CD14-positive monocyte (primary cell): ENCODE data around the gene TMEM52B. TPM values are rescaled to one million over a fixed set of nuclear protein-coding genes. Genes with fewer than 3 reads are reported as not detected.

ENCODE experiments used
- DNase-seq, 3 donors: peaks; one replicate each; pipeline ENCODE4 v3.0.0-alpha.2; 2011 to 2022
- H2AFZ ChIP-seq: 2 replicates; pipeline ENCODE4 v1.6.0; 2012; ENCODE audit warnings: mild to moderate bottlenecking, low read depth, low read length, inconsistent platforms; ENCODE audit not compliant: insufficient read depth, poor library complexity, severe bottlenecking
- H3K27ac ChIP-seq, 2 donors: 1 replicate in 1 of 2; 2 replicates in 1 of 2; pipeline ENCODE4 v1.5.1; 2012 to 2013; ENCODE audit warnings: low read length in 2 of 2, control low read depth in 1 of 2, inconsistent platforms in 1 of 2, low read depth in 1 of 2, mild to moderate bottlenecking in 1 of 2
- H3K27me3 ChIP-seq, 2 donors: one replicate each; pipeline versions ENCODE4 v1.6.0 to v1.6.1; 2011 to 2013; ENCODE audit warnings: low read length in 2 of 2; ENCODE audit not compliant: control insufficient read depth in 2 of 2, insufficient read depth in 2 of 2
- H3K36me3 ChIP-seq, 2 donors: replicated peaks in 1 of 2; 1 replicate in 1 of 2; 2 replicates in 1 of 2; pipeline versions ENCODE4 v1.5.1 to v1.6.1; 2012 to 2013; ENCODE audit warnings: low read length in 2 of 2, control low read depth in 1 of 2, inconsistent platforms in 1 of 2, mild to moderate bottlenecking in 1 of 2; ENCODE audit not compliant: insufficient read depth in 2 of 2, control insufficient read depth in 1 of 2
- H3K4me1 ChIP-seq, 2 donors: 1 replicate in 1 of 2; 2 replicates in 1 of 2; pipeline versions ENCODE4 v1.5.1 to v1.6.1; 2012 to 2013; ENCODE audit warnings: low read length in 2 of 2, control low read depth in 1 of 2, inconsistent platforms in 1 of 2, mild to moderate bottlenecking in 1 of 2, moderate library complexity in 1 of 2; ENCODE audit not compliant: insufficient read depth in 2 of 2, control insufficient read depth in 1 of 2
- H3K4me2 ChIP-seq: replicated peaks from 2 replicates; pipeline ENCODE3; 2012; ENCODE audit warnings: low read length, moderate library complexity, mild to moderate bottlenecking; ENCODE audit not compliant: poor library complexity, severe bottlenecking; ENCODE audit errors: extremely low read depth
- H3K4me3 ChIP-seq, 3 experiments: fragments of 200-600 bp in 1 of 3; sonication (generic) in 1 of 3; replicated peaks in 1 of 3; 1 replicate in 2 of 3; 2 replicates in 1 of 3; pipeline ENCODE4 v1.5.1; 2011 to 2013; ENCODE audit warnings: low read length in 3 of 3, mild to moderate bottlenecking in 3 of 3, control low read depth in 2 of 3, low read depth in 2 of 3, inconsistent platforms in 1 of 3, moderate library complexity in 1 of 3
- H3K79me2 ChIP-seq: 2 replicates; pipeline ENCODE4 v1.6.0; 2012; ENCODE audit warnings: mild to moderate bottlenecking, control low read depth, inconsistent platforms, low read length, moderate library complexity; ENCODE audit not compliant: insufficient read depth
- H3K9ac ChIP-seq: 2 replicates; pipeline ENCODE4 v1.6.0; 2017; ENCODE audit warnings: low read length, mild to moderate bottlenecking; ENCODE audit not compliant: insufficient read depth, poor library complexity, severe bottlenecking
- H3K9me3 ChIP-seq, 2 donors: replicated peaks in 1 of 2; 1 replicate in 1 of 2; 2 replicates in 1 of 2; pipeline versions ENCODE4 v1.5.1 to v1.6.1; 2012 to 2013; ENCODE audit warnings: low read length in 2 of 2, control low read depth in 1 of 2; ENCODE audit not compliant: control insufficient read depth in 1 of 2, insufficient read depth in 1 of 2
- H4K20me1 ChIP-seq: 2 replicates; pipeline ENCODE4 v1.6.0; 2012; ENCODE audit warnings: mild to moderate bottlenecking, low read length, control low read depth, moderate library complexity; ENCODE audit not compliant: insufficient read depth
- H3K27ac Mint-ChIP-seq, 7 donors: one replicate each; pipeline ENCODE4 v1.8.0; 2020; ENCODE audit warnings: mild to moderate bottlenecking in 7 of 7, mixed read lengths in 7 of 7, moderate library complexity in 6 of 7, inconsistent platforms in 2 of 7
- H3K27me3 Mint-ChIP-seq, 3 donors: one replicate each; pipeline ENCODE4 v1.8.0; 2021 to 2022; ENCODE audit warnings: low read depth in 3 of 3, mild to moderate bottlenecking in 3 of 3, mixed read lengths in 3 of 3, moderate library complexity in 3 of 3, inconsistent platforms in 1 of 3
- H3K36me3 Mint-ChIP-seq, 2 donors: one replicate each; pipeline ENCODE4 v1.8.0; 2020; ENCODE audit warnings: mixed read lengths in 2 of 2, inconsistent platforms in 1 of 2, mild to moderate bottlenecking in 1 of 2
- H3K4me1 Mint-ChIP-seq: one replicate; pipeline ENCODE4 v1.8.0; 2020; ENCODE audit warnings: mild to moderate bottlenecking, mixed read lengths
- H3K4me3 Mint-ChIP-seq, 2 donors: one replicate each; pipeline ENCODE4 v1.8.0; 2020; ENCODE audit warnings: mild to moderate bottlenecking in 2 of 2, mixed read lengths in 2 of 2, moderate library complexity in 1 of 2
- H3K9me3 Mint-ChIP-seq, 7 donors: one replicate each; pipeline ENCODE4 v1.8.0; 2020 to 2022; ENCODE audit warnings: mixed read lengths in 7 of 7, mild to moderate bottlenecking in 6 of 7, moderate library complexity in 6 of 7, inconsistent platforms in 2 of 7
- WGBS: methylation state at CpG from one replicate; pipeline ENCODE4 v1.1.5; 2013; ENCODE audit warnings: missing lambda C conversion rate; ENCODE audit not compliant: insufficient coverage; 5-methylcytosine and 5-hydroxymethylcytosine counted together
- intact Hi-C, 2 donors: fragments of 100-400 bp; cut with micrococcal nuclease; formaldehyde crosslinking; loops; one replicate each; pipeline versions ENCODE4 v1.15.0 to v1.15.1; 2023
- polyA plus RNA-seq, 3 donors: library from polyadenylated mRNA; depleted of rRNA in 1 of 3; unstranded in 2 of 3; stranded (reverse) in 1 of 3; fragments of 300-500 nt in 2 of 3; fragments of >200 nt in 1 of 3; fragmentation: Illumina TruSeq in 2 of 3; gene quantifications; 1 replicate in 2 of 3; 2 replicates in 1 of 3; pipeline ENCODE4 v1.2.3, GENCODE V29; 2012 to 2021
- TF ChIP-seq, protein P1 (sequence below): fragments of 200-600 bp; IDR thresholded peaks from one replicate; pipeline ENCODE4 v1.8.0; 2022; ENCODE audit warnings: antibody characterized with exemption, mild to moderate bottlenecking

The TMEM52B gene
- polyA plus RNA-seq, 3 donors, result 0.54 to 2.4 (median 0.58) TPM

DNA sequence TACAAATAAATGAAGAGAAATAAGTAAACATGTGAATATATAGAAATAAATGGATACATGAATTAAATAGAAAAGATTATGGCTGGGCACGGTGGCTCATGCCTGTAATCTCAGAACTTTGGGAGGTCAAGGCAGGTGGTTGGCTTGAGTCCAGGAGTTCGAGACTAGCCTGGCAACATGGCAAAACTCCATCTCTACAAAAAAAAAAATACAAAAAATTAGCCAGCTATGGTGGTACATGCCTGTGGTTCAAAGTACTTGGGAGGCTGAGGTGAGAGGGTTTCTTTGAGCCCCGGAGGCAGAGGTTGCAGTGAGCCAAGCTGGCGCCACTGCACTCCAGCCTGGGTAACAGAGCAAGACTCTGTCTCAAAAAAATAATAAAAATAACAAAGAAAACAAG is 43.7 kb upstream of the TMEM52B start:
- Histone ChIP-seq H3K27me3 (no peaks in the 10 kb centered on the region), H3K4me1 (peaks cover 36% of the 10 kb centered on the region in 2 donors), H3K4me2 (no peak overlapping the region), H3K79me2 (no peaks in the 10 kb centered on the region), H3K9ac (no peak overlapping the region), H2AFZ (no peak overlapping the region), H3K27ac (no peak overlapping the region), H3K4me3 (no peak overlapping the region), H4K20me1 (no peaks in the 10 kb centered on the region), H3K36me3 (no peaks in the 10 kb centered on the region), H3K9me3 (no peaks in the 10 kb centered on the region)
- no peak for DNase-seq
- intact Hi-C loops, result loop anchor here (5.0 to 10.0 kb wide), 4 partner anchors 70 to 260 kb away; partner anchors contain the start of gene CLEC9A (in 1 of the 2)
- TF ChIP-seq, protein P1, sequence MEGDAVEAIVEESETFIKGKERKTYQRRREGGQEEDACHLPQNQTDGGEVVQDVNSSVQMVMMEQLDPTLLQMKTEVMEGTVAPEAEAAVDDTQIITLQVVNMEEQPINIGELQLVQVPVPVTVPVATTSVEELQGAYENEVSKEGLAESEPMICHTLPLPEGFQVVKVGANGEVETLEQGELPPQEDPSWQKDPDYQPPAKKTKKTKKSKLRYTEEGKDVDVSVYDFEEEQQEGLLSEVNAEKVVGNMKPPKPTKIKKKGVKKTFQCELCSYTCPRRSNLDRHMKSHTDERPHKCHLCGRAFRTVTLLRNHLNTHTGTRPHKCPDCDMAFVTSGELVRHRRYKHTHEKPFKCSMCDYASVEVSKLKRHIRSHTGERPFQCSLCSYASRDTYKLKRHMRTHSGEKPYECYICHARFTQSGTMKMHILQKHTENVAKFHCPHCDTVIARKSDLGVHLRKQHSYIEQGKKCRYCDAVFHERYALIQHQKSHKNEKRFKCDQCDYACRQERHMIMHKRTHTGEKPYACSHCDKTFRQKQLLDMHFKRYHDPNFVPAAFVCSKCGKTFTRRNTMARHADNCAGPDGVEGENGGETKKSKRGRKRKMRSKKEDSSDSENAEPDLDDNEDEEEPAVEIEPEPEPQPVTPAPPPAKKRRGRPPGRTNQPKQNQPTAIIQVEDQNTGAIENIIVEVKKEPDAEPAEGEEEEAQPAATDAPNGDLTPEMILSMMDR, result no peak
- Mint-ChIP-seq H3K9me3 (peaks cover 0 to 2% (median 0%) of the 10 kb centered on the region in 7 donors), H3K4me1 (peaks cover 36% of the 10 kb centered on the region), H3K36me3 (no peaks in the 10 kb centered on the region), H3K4me3 (no peak overlapping the region), H3K27me3 (peaks cover 0 to 3% (median 0%) of the 10 kb centered on the region in 3 donors), H3K27ac (no peak overlapping the region)
- WGBS, result 100% methylated on average over 1 of the region's 4 CpGs

DNA sequence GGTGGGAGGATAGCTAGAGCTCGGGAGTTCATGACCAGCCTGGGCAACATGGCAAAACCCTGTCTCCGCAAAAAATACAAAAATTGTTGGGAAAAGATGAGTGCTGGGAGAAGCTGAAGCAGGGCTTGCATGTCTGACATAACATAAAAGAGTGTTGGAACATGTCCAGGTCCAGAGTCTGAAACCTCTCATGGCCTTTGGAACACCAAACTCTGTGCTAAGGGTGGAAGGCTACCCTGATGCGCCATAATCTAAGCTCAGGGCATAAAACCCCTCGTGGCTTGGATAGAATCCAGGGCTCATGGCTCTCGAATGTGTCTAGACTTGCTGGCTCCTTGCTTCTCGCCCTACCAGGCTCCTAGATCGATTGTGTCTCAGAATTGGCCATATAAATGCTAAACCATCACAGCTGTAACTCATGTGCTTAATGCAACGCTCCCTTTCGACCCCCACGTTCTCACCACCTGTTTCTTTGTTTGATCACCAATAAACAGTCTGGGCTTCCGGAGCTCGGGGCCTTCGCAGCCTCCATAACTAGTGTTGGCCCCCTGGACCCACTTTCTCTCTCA is 42.1 kb upstream of the TMEM52B start:
- peaks cover 20% of the 10 kb centered on the region in 2 donors for H3K4me1 ChIP-seq
- 78% methylated on average over 11 of the region's 13 CpGs for WGBS
- Mint-ChIP-seq H3K9me3 (peaks cover 0 to 2% (median 0%) of the 10 kb centered on the region in 7 donors), H3K4me1 (peaks cover 27% of the 10 kb centered on the region), H3K4me3 (no peak overlapping the region), H3K27ac (no peak overlapping the region), H3K27me3 (peaks cover 0 to 3% (median 0%) of the 10 kb centered on the region in 3 donors), H3K36me3 (no peaks in the 10 kb centered on the region)
- no peaks in the 10 kb centered on the region for H3K27me3 ChIP-seq
- no peak overlapping the region for H3K9ac ChIP-seq
- no peaks in the 10 kb centered on the region for H3K79me2 ChIP-seq
- no peak overlapping the region for H2AFZ ChIP-seq
- TF ChIP-seq, protein P1, result no peak
- H3K4me3 ChIP-seq, result no peak overlapping the region
- no peak for DNase-seq
- no peak overlapping the region for H3K27ac ChIP-seq
- no peaks in the 10 kb centered on the region for H3K36me3 ChIP-seq
- no peaks in the 10 kb centered on the region for H3K9me3 ChIP-seq
- H3K4me2 ChIP-seq, result no peak overlapping the region
- no peaks in the 10 kb centered on the region for H4K20me1 ChIP-seq
- intact Hi-C loops, result loop anchor here (2.0 to 10.0 kb wide), 5 partner anchors 72 to 262 kb away; partner anchors contain the start of gene CLEC9A (in 1 of the 2)
